Endothelial cell of umbilical vein (primary cell): ENCODE results near the gene MZT2B. TPM values are rescaled to one million over a fixed set of nuclear protein-coding genes. Genes with fewer than 3 reads are reported as not detected.
"Not testable (repeated sequence)": the region's sequence is repeated elsewhere in the genome, so short reads cannot be mapped to it uniquely, and the experiment has no call there.

ENCODE experiments used
- BruUV-seq: library from RNA; stranded (reverse); fragments of 400-500 nt; replicated peaks from 2 replicates; lab custom pipeline; 2021; lab: Mats Ljungman, UMichigan
- CTCF ChIA-PET: fragments of 300-600, 350-600 bp; sonication (Branson Sonifier 250); formaldehyde crosslinking; loops from one replicate; lab custom pipeline; 2021; ENCODE audit warnings: antibody characterized with exemption, inconsistent platforms; lab: Charles Lee
- POLR2A ChIA-PET: fragments of 300-600, 350-600 bp; sonication (Branson Sonifier 250); formaldehyde crosslinking; loops from one replicate; lab custom pipeline; 2021; ENCODE audit warnings: antibody characterized with exemption, inconsistent platforms; lab: Charles Lee
- DNase-seq: peaks from one replicate; pipeline ENCODE4 v3.0.0-alpha.2; 2011; ENCODE audit warnings: low read depth, low spot score
- FAIRE-seq: peaks from 2 replicates; lab custom pipeline; 2011; peaks lifted over from hg19 to GRCh38; lab: Jason Lieb, UNC
- H2AFZ ChIP-seq: 2 replicates; pipeline ENCODE4 v1.6.0; 2012; ENCODE audit warnings: low read depth, low read length, control low read depth, inconsistent platforms
- H3K27ac ChIP-seq: 2 replicates; pipeline ENCODE4 v1.5.1; 2011; ENCODE audit warnings: low read depth, mild to moderate bottlenecking, control low read depth, low read length, moderate library complexity; ENCODE audit not compliant: insufficient read depth
- H3K27me3 ChIP-seq, 2 experiments: 2 replicates each; pipeline versions ENCODE4 v1.6.0 to v1.6.1; 2011; ENCODE audit warnings: low read length in 2 of 2, mixed read lengths in 1 of 2; ENCODE audit not compliant: control insufficient read depth in 2 of 2, insufficient read depth in 2 of 2
- H3K36me3 ChIP-seq, 2 experiments: 2 replicates in 1 of 2; 3 replicates in 1 of 2; pipeline ENCODE4 v1.5.1; 2011; ENCODE audit warnings: low read length in 2 of 2, mild to moderate bottlenecking in 1 of 2, moderate library complexity in 1 of 2; ENCODE audit not compliant: control insufficient read depth in 2 of 2, insufficient read depth in 2 of 2; ENCODE audit errors: extremely low read depth in 1 of 2
- H3K4me1 ChIP-seq: 3 replicates; pipeline ENCODE4 v1.5.1; 2011; ENCODE audit warnings: mild to moderate bottlenecking, low read length; ENCODE audit not compliant: control insufficient read depth, insufficient read depth; ENCODE audit errors: extremely low read depth
- H3K4me2 ChIP-seq: 2 replicates; pipeline ENCODE4 v1.6.1; 2011; ENCODE audit warnings: low read length, control low read depth, mixed read lengths; ENCODE audit not compliant: insufficient read depth
- H3K4me3 ChIP-seq, 3 experiments: fragments of 200-600 bp in 1 of 3; sonication (generic), shearing (Covaris generic) in 1 of 3; replicated peaks in 1 of 3; 2 replicates each; pipeline ENCODE4 v1.5.1; 2011 to 2016; ENCODE audit warnings: control low read depth in 3 of 3, low read length in 3 of 3, mild to moderate bottlenecking in 2 of 3, inconsistent platforms in 1 of 3, low read depth in 1 of 3, moderate library complexity in 1 of 3; ENCODE audit not compliant: insufficient read depth in 1 of 3
- H3K79me2 ChIP-seq: 2 replicates; pipeline ENCODE4 v1.6.0; 2012; ENCODE audit warnings: low read length, inconsistent platforms; ENCODE audit not compliant: control insufficient read depth, insufficient read depth
- H3K9ac ChIP-seq: replicated peaks from 2 replicates; pipeline ENCODE3; 2011; ENCODE audit warnings: low read length, control low read depth; ENCODE audit not compliant: insufficient read depth; ENCODE audit errors: extremely low read depth
- H3K9me1 ChIP-seq: replicated peaks from 3 replicates; pipeline ENCODE4 v1.6.0; 2011; ENCODE audit warnings: mild to moderate bottlenecking, low read length; ENCODE audit not compliant: control insufficient read depth, insufficient read depth; ENCODE audit errors: extremely low read depth
- H3K9me3 ChIP-seq: replicated peaks from 2 replicates; pipeline ENCODE4 v1.5.1; 2012; ENCODE audit warnings: low read length, inconsistent platforms; ENCODE audit not compliant: control insufficient read depth, insufficient read depth
- H4K20me1 ChIP-seq: replicated peaks from 2 replicates; pipeline ENCODE3; 2011; ENCODE audit warnings: mild to moderate bottlenecking, low read length; ENCODE audit not compliant: control insufficient read depth, insufficient read depth; ENCODE audit errors: extremely low read depth
- EZH2 ChIP-seq: IDR thresholded peaks from 2 replicates; pipeline ENCODE4 v1.6.1; 2012; ENCODE audit warnings: borderline replicate concordance, low read depth, mild to moderate bottlenecking, moderate library complexity, low read length, inconsistent platforms; ENCODE audit not compliant: severe bottlenecking
- FOS ChIP-seq: IDR thresholded peaks from 2 replicates; pipeline ENCODE4 v1.6.1; 2011; ENCODE audit warnings: mild to moderate bottlenecking, low read length, moderate library complexity, borderline replicate concordance; ENCODE audit not compliant: insufficient read depth
- GATA2 ChIP-seq: IDR thresholded peaks from 2 replicates; pipeline ENCODE4 v1.7.0; 2011; ENCODE audit warnings: low read depth, mild to moderate bottlenecking, moderate library complexity, mixed read lengths, low read length; ENCODE audit not compliant: insufficient read length, insufficient read depth
- MYC ChIP-seq: IDR thresholded peaks from one replicate; pipeline ENCODE4 v1.6.1; 2011; ENCODE audit warnings: mild to moderate bottlenecking, low read depth, low read length
- dilution Hi-C: fragments of 300-500 bp; cut with MboI; formaldehyde crosslinking; loops from one replicate; pipeline ENCODE4 v1.15.0; 2019; ENCODE audit warnings: low sequenced_read_pairs; ENCODE audit not compliant: extremely low pct_ligation_motif_present
- intact Hi-C: fragments of 100-400 bp; cut with micrococcal nuclease; formaldehyde crosslinking; loops from one replicate; pipeline ENCODE4 v1.10.0; 2022
- polyA plus RNA-seq, 4 experiments: library from polyadenylated mRNA; depleted of rRNA in 3 of 4; stranded (reverse) in 3 of 4; unstranded in 1 of 4; fragments of >200 nt; gene quantifications; 2 replicates each; pipeline versions ENCODE4 v1.2.1 to v1.2.3, GENCODE V29; 2011 to 2012; ENCODE audit warnings: missing spikeins in 1 of 4
- total RNA-seq: library from RNA; stranded (reverse); gene quantifications from 2 replicates; pipeline ENCODE4 v1.2.3, GENCODE V29; 2021
- TF ChIP-seq, protein P1 (sequence below), 2 donors: IDR thresholded peaks; 1 replicate in 1 of 2; 2 replicates in 1 of 2; pipeline ENCODE4 v1.5.1; 2011; ENCODE audit warnings: low read length in 2 of 2, mild to moderate bottlenecking in 2 of 2, moderate library complexity in 2 of 2, control low read depth in 1 of 2, inconsistent platforms in 1 of 2, low read depth in 1 of 2; ENCODE audit not compliant: insufficient read depth in 1 of 2; ENCODE audit errors: extremely low read depth in 1 of 2

Gene MZT2B
- total and polyA plus RNA-seq, 2 donors (not counting 3 experiments of a cell fraction or from before 2014, with no cell fraction given) = 182 to 337 TPM

DNA sequence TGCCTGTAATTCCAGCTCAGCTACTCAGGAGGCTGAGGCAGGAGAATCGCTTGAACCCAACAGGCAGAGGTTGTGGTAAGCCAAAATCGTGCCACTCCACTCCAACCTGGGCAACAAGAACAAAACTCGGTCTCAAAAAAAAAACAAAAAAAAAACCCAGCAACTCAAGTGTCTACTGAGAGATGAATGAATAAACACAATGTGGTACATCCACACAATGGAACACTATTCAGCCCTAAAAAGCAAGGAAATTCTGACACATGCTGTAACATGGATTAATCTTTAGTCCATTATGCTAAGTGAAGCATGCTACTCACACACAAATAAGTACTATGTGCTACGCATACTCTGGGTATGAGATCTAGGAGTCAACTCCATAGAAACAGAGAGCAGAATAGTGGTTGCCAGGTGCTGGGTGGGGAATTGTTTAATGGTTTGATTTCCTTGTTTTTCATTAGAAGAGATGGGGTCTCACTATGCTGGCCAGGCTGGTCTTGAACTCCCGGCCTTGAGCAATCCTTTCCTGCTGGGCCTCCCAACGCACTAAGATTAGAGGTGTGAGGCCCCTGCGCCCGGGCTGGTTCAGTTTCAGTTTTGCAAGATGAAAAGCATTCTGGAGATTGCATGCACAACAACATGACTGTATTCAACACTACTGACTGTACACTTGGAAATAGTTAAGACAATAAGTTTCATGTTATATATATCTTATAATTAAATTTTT, 16.6 kb upstream of the MZT2B start:
- H3K9me1 ChIP-seq = no peaks in the 10 kb centered on the region
- dilution Hi-C loops (no loop called here), intact Hi-C loops (no loop called here)
- TF ChIP-seq, protein P1, sequence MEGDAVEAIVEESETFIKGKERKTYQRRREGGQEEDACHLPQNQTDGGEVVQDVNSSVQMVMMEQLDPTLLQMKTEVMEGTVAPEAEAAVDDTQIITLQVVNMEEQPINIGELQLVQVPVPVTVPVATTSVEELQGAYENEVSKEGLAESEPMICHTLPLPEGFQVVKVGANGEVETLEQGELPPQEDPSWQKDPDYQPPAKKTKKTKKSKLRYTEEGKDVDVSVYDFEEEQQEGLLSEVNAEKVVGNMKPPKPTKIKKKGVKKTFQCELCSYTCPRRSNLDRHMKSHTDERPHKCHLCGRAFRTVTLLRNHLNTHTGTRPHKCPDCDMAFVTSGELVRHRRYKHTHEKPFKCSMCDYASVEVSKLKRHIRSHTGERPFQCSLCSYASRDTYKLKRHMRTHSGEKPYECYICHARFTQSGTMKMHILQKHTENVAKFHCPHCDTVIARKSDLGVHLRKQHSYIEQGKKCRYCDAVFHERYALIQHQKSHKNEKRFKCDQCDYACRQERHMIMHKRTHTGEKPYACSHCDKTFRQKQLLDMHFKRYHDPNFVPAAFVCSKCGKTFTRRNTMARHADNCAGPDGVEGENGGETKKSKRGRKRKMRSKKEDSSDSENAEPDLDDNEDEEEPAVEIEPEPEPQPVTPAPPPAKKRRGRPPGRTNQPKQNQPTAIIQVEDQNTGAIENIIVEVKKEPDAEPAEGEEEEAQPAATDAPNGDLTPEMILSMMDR (IDR thresholded peaks at IDR 0.05; ENCODE audit: extremely low read depth in 1 of 2, insufficient read depth in 1 of 2, low read depth in 1 of 2, low read length in 2 of 2) = no peak
- TF ChIP-seq MYC (no peak), EZH2 (no peak), FOS (no peak), GATA2 (no peak)
- FAIRE-seq = no peak
- ChIA-PET CTCF (no interaction called here), POLR2A (no interaction called here)
- peaks cover 3 to 23% of the 10 kb centered on the region in 2 experiments for H3K36me3 ChIP-seq
- no peaks in the 10 kb centered on the region for H4K20me1 ChIP-seq
- H3K9ac ChIP-seq = no peak overlapping the region
- H3K4me1 ChIP-seq = peaks cover 3% of the 10 kb centered on the region
- no peak overlapping the region for H3K4me2 ChIP-seq
- no peak overlapping the region for H3K4me3 ChIP-seq
- H3K9me3 ChIP-seq = no peaks in the 10 kb centered on the region
- no peak for DNase-seq
- no peak overlapping the region for H2AFZ ChIP-seq
- no peaks in the 10 kb centered on the region for H3K27me3 ChIP-seq
- no TSS peak for BruUV-seq
- no peak overlapping the region for H3K27ac ChIP-seq
- peaks cover 3% of the 10 kb centered on the region for H3K79me2 ChIP-seq

DNA sequence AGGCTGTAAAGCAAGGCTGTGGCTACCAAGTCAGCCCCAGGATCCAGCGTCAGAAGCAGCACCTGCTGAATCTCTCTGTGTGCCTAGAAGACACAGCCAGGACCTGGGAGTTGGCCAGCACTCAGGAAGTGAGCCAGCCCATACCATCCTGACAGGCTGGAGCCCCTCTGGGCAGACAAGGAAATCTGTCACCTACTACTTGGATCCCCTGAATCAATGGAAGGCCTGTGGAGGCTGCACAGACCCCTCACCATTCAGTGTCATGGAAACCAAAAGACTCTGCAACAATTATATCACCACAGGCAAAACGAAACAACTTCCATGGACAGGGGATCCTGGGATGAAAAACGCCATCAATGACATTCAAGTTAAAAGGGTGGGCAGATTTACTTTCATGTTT, 15.5 kb upstream of the MZT2B start:
- DNase-seq, dilution Hi-C loops, H3K79me2 ChIP-seq, POLR2A ChIA-PET, H3K4me3 ChIP-seq, H4K20me1 ChIP-seq, CTCF ChIA-PET, H3K27ac ChIP-seq, H2AFZ ChIP-seq, H3K9ac ChIP-seq, intact Hi-C loops, H3K4me1 ChIP-seq, H3K9me1 ChIP-seq, BruUV-seq, FAIRE-seq, H3K4me2 ChIP-seq, H3K27me3 ChIP-seq, H3K9me3 ChIP-seq: not testable (repeated sequence)
- H3K36me3 ChIP-seq = peaks cover 6 to 29% of the 10 kb centered on the region in 2 experiments
